K562 (cell line): ENCODE results near the gene HOXD9. TPM values are rescaled to one million over a fixed set of nuclear protein-coding genes. Genes with fewer than 3 reads are reported as not detected.
A peak's percentile ranks its signal among the peaks of the same experiment; 100 is the strongest.

Experiments used
- CREB3 ChIP-seq: fragments of 450-650 bp; conservative IDR thresholded peaks from 2 replicates; pipeline ENCODE4 v1.6.1; 2016; ENCODE audit warnings: missing genetic modification characterization, low read depth, mild to moderate bottlenecking, missing compliant biosample characterization, moderate library complexity
- CTBP1 ChIP-seq: fragments of 450-650 bp; IDR thresholded peaks from 2 replicates; pipeline ENCODE4 v1.6.1; 2016; ENCODE audit warnings: borderline replicate concordance
- DPF2 ChIP-seq: fragments of 450-650 bp; IDR thresholded peaks from 2 replicates; pipeline ENCODE4 v1.6.1; 2016
- EP400 ChIP-seq: fragments of 450-650 bp; IDR thresholded peaks from 2 replicates; pipeline ENCODE4 v1.6.1; 2017; ENCODE audit warnings: antibody characterized with exemption, mild to moderate bottlenecking, moderate library complexity
- GATA2 ChIP-seq: sonication (generic); formaldehyde crosslinking; IDR thresholded peaks from 2 replicates; pipeline ENCODE4 v1.4.0; 2020; ENCODE audit warnings: mild to moderate bottlenecking, missing genetic modification reagents
- GTF2A2 ChIP-seq: IDR thresholded peaks from 2 replicates; pipeline ENCODE4 v1.6.1; 2016; ENCODE audit warnings: mild to moderate bottlenecking, missing genetic modification characterization, missing compliant biosample characterization
- NFRKB ChIP-seq: fragments of 450-650 bp; IDR thresholded peaks from 2 replicates; pipeline ENCODE4 v1.6.1; 2016; ENCODE audit warnings: low read depth
- PRPF4 ChIP-seq: fragments of 200-400 bp; formaldehyde crosslinking; IDR thresholded peaks from one replicate; pipeline ENCODE4 v1.6.1; 2017; ENCODE audit warnings: low read length, low read depth, mild to moderate bottlenecking; ENCODE audit not compliant: insufficient read depth, poor library complexity, severe bottlenecking
- SP1 ChIP-seq: sonication (generic); formaldehyde crosslinking; IDR thresholded peaks from 2 replicates; pipeline ENCODE4 v1.8.1; 2022; ENCODE audit warnings: mild to moderate bottlenecking, missing genetic modification reagents
- STAG1 ChIP-seq: sonication (generic); formaldehyde crosslinking; IDR thresholded peaks from 2 replicates; pipeline ENCODE4 v1.5.0; 2020; ENCODE audit warnings: missing genetic modification reagents, borderline replicate concordance
- TCFL5 ChIP-seq: fragments of 250-450 bp; sonication (Bioruptor Pico); conservative IDR thresholded peaks from 2 replicates; pipeline ENCODE4 v1.6.1; 2021; ENCODE audit warnings: mild to moderate bottlenecking, moderate library complexity, matching md5 sums
- USF1 ChIP-seq: sonication (generic); formaldehyde crosslinking; IDR thresholded peaks from 2 replicates; pipeline ENCODE4 v1.9.0; 2022; ENCODE audit warnings: mild to moderate bottlenecking, missing genetic modification reagents
- YY1 ChIP-seq, 3 experiments: IDR thresholded peaks; 2 replicates each; pipeline ENCODE4 v1.6.1; 2011; ENCODE audit warnings: low read length in 2 of 3, mild to moderate bottlenecking in 2 of 3, moderate library complexity in 2 of 3, borderline replicate concordance in 1 of 3, control low read depth in 1 of 3, low read depth in 1 of 3; ENCODE audit not compliant: insufficient read depth in 3 of 3, insufficient replicate concordance in 2 of 3, control insufficient read depth in 1 of 3, insufficient read length in 1 of 3; ENCODE audit errors: extremely low read depth in 1 of 3
- ZFPM2 ChIP-seq: fragments of 250-450 bp; sonication (Bioruptor Pico); IDR thresholded peaks from 2 replicates; pipeline ENCODE4 v1.5.1; 2022; ENCODE audit warnings: mild to moderate bottlenecking
- ZKSCAN3 ChIP-seq: fragments of 250-450 bp; sonication (Bioruptor Pico); IDR thresholded peaks from 2 replicates; pipeline ENCODE4 v1.4.0; 2020
- ZNF311 ChIP-seq: fragments of 250-450 bp; sonication (Bioruptor Pico); IDR thresholded peaks from 2 replicates; pipeline ENCODE4 v1.4.0; 2020; ENCODE audit warnings: mild to moderate bottlenecking, moderate library complexity
- ZNF436 ChIP-seq: fragments of 250-450, 450-650 bp; sonication (Bioruptor Pico); formaldehyde crosslinking; IDR thresholded peaks from 2 replicates; pipeline ENCODE4 v1.7.0; 2020; ENCODE audit warnings: mild to moderate bottlenecking
- polyA plus RNA-seq, 8 experiments: library from polyadenylated mRNA; depleted of rRNA in 4 of 8; stranded (reverse) in 5 of 8; unstranded in 3 of 8; fragments of >200 nt; fragmentation: Nextera tagmentation in 2 of 8; fragmentation: Illumina TruSeq in 1 of 8; extraction: Ambion mirVana in 2 of 8; extraction: Trizol in 1 of 8; gene quantifications; 2 replicates each; pipeline versions ENCODE4 v1.2.1 to v1.2.3, GENCODE V29; 2011 to 2014; ENCODE audit warnings: inconsistent platforms in 1 of 8, missing spikeins in 1 of 8
- total RNA-seq, 7 experiments: library from RNA; depleted of rRNA in 6 of 7; stranded (reverse); fragments of >200 nt in 6 of 7; fragmentation: Illumina TruSeq in 2 of 7; extraction: Trizol in 2 of 7; gene quantifications; 2 replicates each; pipeline versions ENCODE4 v1.2.1 to v1.2.3, GENCODE V29; 2011 to 2021; ENCODE audit warnings: low replicate concordance in 1 of 7

Gene HOXD9
- total and polyA plus RNA-seq, 9 of the 15 experiments (the other 6 are each of a cell fraction or from before 2014, with no cell fraction given): not detected

- no peak for TF ChIP-seq USF1 (CRISPR knock-in tag)
- TF ChIP-seq YY1 (IDR thresholded peaks at IDR 0.05; ENCODE audit: borderline replicate concordance in 1 of 3, control insufficient read depth in 1 of 3, extremely low read depth in 1 of 3, insufficient read depth in 3 of 3, insufficient read length in 1 of 3, insufficient replicate concordance in 2 of 3, low read depth in 1 of 3, low read length in 2 of 3): peak in 1 of 3 experiments; percentile 35
- TF ChIP-seq PRPF4: no peak
- peak; percentile 60; the same call in 1 of the 2 replicates for TF ChIP-seq STAG1 (CRISPR knock-in tag)
- TF ChIP-seq ZNF311 (CRISPR knock-in tag): no peak
- no peak for TF ChIP-seq CREB3 (tag)
- no peak for TF ChIP-seq ZKSCAN3 (CRISPR knock-in tag)
- TF ChIP-seq ZFPM2 (CRISPR knock-in tag): no peak
- no peak for TF ChIP-seq TCFL5 (CRISPR knock-in tag)
- TF ChIP-seq ZNF436: no peak
- TF ChIP-seq EP400: no peak
- TF ChIP-seq NFRKB: no peak
- TF ChIP-seq SP1: no peak; the same call in 1 of the 2 replicates
- TF ChIP-seq CTBP1: peak; percentile 77
- TF ChIP-seq DPF2: no peak
- no peak for TF ChIP-seq GTF2A2 (tag)
- TF ChIP-seq GATA2 (CRISPR knock-in tag): no peak
These were observed 42.5 kb upstream of the HOXD9 start (continued) for GRCh38 chr2:176079831-176080539.
